Epithelial cell of esophagus (primary cell): ENCODE results near the gene FGGY.

ENCODE experiments used
- DNase-seq: peaks from one replicate; pipeline ENCODE4 v3.0.0; 2010; ENCODE audit warnings: low read depth
- H3K4me3 ChIP-seq: 2 replicates; pipeline ENCODE4 v1.5.1; 2011; ENCODE audit warnings: mild to moderate bottlenecking, low read length, control low read depth
- CTCF ChIP-seq: IDR thresholded peaks from 2 replicates; pipeline ENCODE4 v1.5.1; 2011; ENCODE audit warnings: low read depth, mild to moderate bottlenecking, low read length, control low read depth, inconsistent platforms; ENCODE audit not compliant: insufficient read depth; ENCODE audit errors: missing control alignments

The FGGY gene

GRCh38 chr1:59686574-59686973 lies 389.7 kb downstream of the FGGY start:
- no peak overlapping the region for H3K4me3 ChIP-seq
- no peak for DNase-seq
- no peak for TF ChIP-seq CTCF

GRCh38 chr1:59687081-59687480 lies 390.2 kb downstream of the FGGY start:
- TF ChIP-seq CTCF, result no peak
- no peak overlapping the region for H3K4me3 ChIP-seq
- DNase-seq, result no peak

GRCh38 chr1:59688976-59689375 lies 392.1 kb downstream of the FGGY start:
- no peak for DNase-seq
- no peak for TF ChIP-seq CTCF
- H3K4me3 ChIP-seq, result no peak overlapping the region

- TF ChIP-seq CTCF, result no peak
- no peak for DNase-seq
- H3K4me3 ChIP-seq, result no peak overlapping the region
These were observed 392.8 kb downstream of the FGGY start for GRCh38 chr1:59689730-59690129.

- no peak for TF ChIP-seq CTCF
- H3K4me3 ChIP-seq, result no peak overlapping the region
- DNase-seq, result no peak
These were observed 393.5 kb downstream of the FGGY start for GRCh38 chr1:59690171-59690930.

- H3K4me3 ChIP-seq, result no peak overlapping the region
- no peak for DNase-seq
- no peak for TF ChIP-seq CTCF
These were observed 394.4 kb downstream of the FGGY start for GRCh38 chr1:59691261-59691660.

- no peak for DNase-seq
- TF ChIP-seq CTCF, result no peak
- no peak overlapping the region for H3K4me3 ChIP-seq
These were observed 395.7 kb downstream of the FGGY start for GRCh38 chr1:59692591-59692990.
